ENCODE measurements around the gene PEX19.

DNA sequence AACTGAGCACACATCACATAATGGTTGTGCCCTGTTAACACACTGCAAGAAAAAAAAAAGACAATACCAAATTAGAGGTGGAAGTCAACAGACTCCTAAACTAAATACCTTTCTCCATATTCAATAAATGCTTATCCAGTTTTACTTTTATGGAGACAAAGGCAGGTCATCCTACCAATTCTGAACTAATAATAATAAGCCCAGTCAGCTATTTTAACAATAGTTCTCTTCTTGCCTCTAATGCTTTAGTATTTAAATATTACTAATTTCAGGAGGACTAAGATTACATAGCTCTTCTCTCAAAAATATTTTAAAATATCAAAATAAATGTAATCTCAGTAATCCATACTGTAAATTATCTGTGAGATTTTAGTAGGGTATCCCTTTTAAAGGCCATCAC, 47.6 kb upstream of the PEX19 start:
- TF ChIP-seq EZH2phosphoT487 (IDR thresholded peaks at IDR 0.05; ENCODE audit: low read depth): no peak
- TF ChIP-seq, protein P1, sequence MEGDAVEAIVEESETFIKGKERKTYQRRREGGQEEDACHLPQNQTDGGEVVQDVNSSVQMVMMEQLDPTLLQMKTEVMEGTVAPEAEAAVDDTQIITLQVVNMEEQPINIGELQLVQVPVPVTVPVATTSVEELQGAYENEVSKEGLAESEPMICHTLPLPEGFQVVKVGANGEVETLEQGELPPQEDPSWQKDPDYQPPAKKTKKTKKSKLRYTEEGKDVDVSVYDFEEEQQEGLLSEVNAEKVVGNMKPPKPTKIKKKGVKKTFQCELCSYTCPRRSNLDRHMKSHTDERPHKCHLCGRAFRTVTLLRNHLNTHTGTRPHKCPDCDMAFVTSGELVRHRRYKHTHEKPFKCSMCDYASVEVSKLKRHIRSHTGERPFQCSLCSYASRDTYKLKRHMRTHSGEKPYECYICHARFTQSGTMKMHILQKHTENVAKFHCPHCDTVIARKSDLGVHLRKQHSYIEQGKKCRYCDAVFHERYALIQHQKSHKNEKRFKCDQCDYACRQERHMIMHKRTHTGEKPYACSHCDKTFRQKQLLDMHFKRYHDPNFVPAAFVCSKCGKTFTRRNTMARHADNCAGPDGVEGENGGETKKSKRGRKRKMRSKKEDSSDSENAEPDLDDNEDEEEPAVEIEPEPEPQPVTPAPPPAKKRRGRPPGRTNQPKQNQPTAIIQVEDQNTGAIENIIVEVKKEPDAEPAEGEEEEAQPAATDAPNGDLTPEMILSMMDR (IDR thresholded peaks at IDR 0.05; ENCODE audit: low read depth, low read length): no peak

Measured in OCI-LY3 (cell line).